Breast epithelium (tissue), 4 donors: Measurements from ENCODE around the gene PFKFB2. TPM values are rescaled to one million over a fixed set of nuclear protein-coding genes. Genes with fewer than 3 reads are reported as not detected.
A peak's percentile ranks its signal among the peaks of the same experiment; 100 is the strongest.

ENCODE experiments used
- DNase-seq, 2 donors: peaks; one replicate each; pipeline ENCODE4 v3.0.0-alpha.2; 2019; ENCODE audit warnings: low spot score in 2 of 2
- H3K27ac ChIP-seq, 2 donors: fragments of 200-600 bp; sonication (generic) in 1 of 2; one replicate each; pipeline ENCODE4 v1.5.1; 2016 to 2019; ENCODE audit warnings: mild to moderate bottlenecking in 1 of 2
- H3K27me3 ChIP-seq, 2 donors: fragments of 200-600 bp; sonication (generic) in 1 of 2; one replicate each; pipeline versions ENCODE4 v1.5.1 to v1.6.0; 2017 to 2019; ENCODE audit warnings: control low read depth in 1 of 2, mild to moderate bottlenecking in 1 of 2
- H3K36me3 ChIP-seq: fragments of 200-600 bp; one replicate; pipeline ENCODE4 v1.5.1; 2019
- H3K4me1 ChIP-seq, 2 donors: fragments of 200-600 bp; sonication (generic); one replicate each; pipeline ENCODE4 v1.5.1; 2016 to 2019; ENCODE audit warnings: control low read depth in 1 of 2
- H3K4me3 ChIP-seq, 3 donors: fragments of 200-600 bp; sonication (generic); 1 replicate in 2 of 3; 2 replicates in 1 of 3; pipeline ENCODE4 v1.5.1; 2016 to 2019; ENCODE audit warnings: mild to moderate bottlenecking in 3 of 3, moderate library complexity in 2 of 3
- H3K9me3 ChIP-seq, 2 donors: fragments of 200-600 bp; sonication (generic) in 1 of 2; one replicate each; pipeline ENCODE4 v1.5.1; 2016 to 2019; ENCODE audit warnings: control low read depth in 1 of 2
- POLR2A ChIP-seq: fragments of 450-650 bp; IDR thresholded peaks from one replicate; pipeline ENCODE4 v1.6.1; 2016; ENCODE audit warnings: antibody characterized with exemption, mild to moderate bottlenecking, moderate library complexity
- POLR2AphosphoS5 ChIP-seq, 3 donors: sonication (generic); formaldehyde crosslinking; IDR thresholded peaks; one replicate each; pipeline ENCODE4 v1.6.1; 2017; ENCODE audit warnings: antibody characterized with exemption in 3 of 3
- intact Hi-C: fragments of 100-400 bp; cut with DNase I; formaldehyde crosslinking; loops from one replicate; pipeline ENCODE4 v1.15.1; 2023; ENCODE audit warnings: low total_unique reads
- total RNA-seq, 3 donors: library from RNA; depleted of rRNA; stranded (reverse); fragments of >200 nt; gene quantifications; one replicate each; pipeline ENCODE4 v1.1.0, GENCODE V29; 2016
- TF ChIP-seq, protein P1 (sequence below), 3 donors: fragments of 450-650 bp; IDR thresholded peaks; one replicate each; pipeline ENCODE4 v1.5.1; 2016 to 2017; ENCODE audit warnings: antibody characterized with exemption in 3 of 3, mild to moderate bottlenecking in 3 of 3, moderate library complexity in 3 of 3

Gene PFKFB2
- total RNA-seq, 3 donors from 2014 or later: 7.5 to 13.2 (median 8.2) TPM

DNA sequence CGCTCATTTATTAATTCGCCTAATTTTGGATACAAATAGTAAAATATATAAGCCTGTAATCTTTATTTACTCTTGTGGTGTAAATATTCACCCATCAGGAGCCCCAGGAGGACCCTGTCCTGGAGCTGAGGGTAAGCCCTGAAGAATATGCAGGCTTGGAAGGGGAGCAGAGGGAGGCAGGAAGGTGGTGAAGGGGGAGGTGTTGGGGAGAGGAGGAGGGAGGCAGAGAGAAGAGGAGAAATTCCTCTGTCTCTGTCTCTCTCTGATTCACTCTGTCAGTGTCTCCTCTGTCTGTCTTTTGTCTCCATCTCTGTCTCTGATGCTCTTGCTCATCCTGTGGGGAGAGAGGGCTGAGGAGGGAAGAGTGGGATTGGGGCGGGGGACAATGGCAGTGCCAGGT is 32.8 kb downstream of the PFKFB2 start:
- TF ChIP-seq, protein P1, sequence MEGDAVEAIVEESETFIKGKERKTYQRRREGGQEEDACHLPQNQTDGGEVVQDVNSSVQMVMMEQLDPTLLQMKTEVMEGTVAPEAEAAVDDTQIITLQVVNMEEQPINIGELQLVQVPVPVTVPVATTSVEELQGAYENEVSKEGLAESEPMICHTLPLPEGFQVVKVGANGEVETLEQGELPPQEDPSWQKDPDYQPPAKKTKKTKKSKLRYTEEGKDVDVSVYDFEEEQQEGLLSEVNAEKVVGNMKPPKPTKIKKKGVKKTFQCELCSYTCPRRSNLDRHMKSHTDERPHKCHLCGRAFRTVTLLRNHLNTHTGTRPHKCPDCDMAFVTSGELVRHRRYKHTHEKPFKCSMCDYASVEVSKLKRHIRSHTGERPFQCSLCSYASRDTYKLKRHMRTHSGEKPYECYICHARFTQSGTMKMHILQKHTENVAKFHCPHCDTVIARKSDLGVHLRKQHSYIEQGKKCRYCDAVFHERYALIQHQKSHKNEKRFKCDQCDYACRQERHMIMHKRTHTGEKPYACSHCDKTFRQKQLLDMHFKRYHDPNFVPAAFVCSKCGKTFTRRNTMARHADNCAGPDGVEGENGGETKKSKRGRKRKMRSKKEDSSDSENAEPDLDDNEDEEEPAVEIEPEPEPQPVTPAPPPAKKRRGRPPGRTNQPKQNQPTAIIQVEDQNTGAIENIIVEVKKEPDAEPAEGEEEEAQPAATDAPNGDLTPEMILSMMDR (IDR thresholded peaks at IDR 0.05): no peak
- TF ChIP-seq POLR2A (no peak), POLR2AphosphoS5 (IDR thresholded peaks at IDR 0.05) (no peak)
- intact Hi-C loops: no loop called here
- no peak overlapping the region for H3K27ac ChIP-seq
- H3K9me3 ChIP-seq: no peaks in the 10 kb centered on the region
- no peaks in the 10 kb centered on the region for H3K36me3 ChIP-seq
- no peak overlapping the region for H3K4me3 ChIP-seq
- DNase-seq: no peak
- H3K27me3 ChIP-seq: no peaks in the 10 kb centered on the region
- no peaks in the 10 kb centered on the region for H3K4me1 ChIP-seq

DNA sequence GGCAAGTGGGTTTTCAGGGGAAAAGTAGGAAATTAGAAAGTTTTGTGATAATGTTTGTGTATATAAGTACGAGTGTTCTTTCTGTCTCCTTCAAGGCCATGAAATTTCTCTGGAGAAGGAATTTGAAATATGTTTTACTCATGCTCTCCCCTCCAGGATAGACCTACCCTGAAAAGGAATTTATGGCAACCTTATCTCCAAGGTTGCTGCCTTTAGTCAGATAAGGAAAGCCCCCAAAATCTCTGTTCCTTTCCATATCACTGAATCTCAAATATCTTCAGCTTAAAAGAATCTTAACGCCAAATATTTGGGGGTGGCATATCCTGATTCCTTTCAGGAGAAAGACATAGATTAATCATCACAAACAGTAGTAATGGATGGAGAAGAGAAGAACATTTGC is 35.1 kb downstream of the PFKFB2 start:
- Histone ChIP-seq H3K36me3 (no peaks in the 10 kb centered on the region), H3K27me3 (no peaks in the 10 kb centered on the region), H3K9me3 (no peaks in the 10 kb centered on the region), H3K4me3 (no peak overlapping the region), H3K4me1 (no peaks in the 10 kb centered on the region), H3K27ac (peak overlapping the region in 1 of 2 donors; percentile 38)
- intact Hi-C loops: no loop called here
- no peak for DNase-seq
- TF ChIP-seq POLR2AphosphoS5 (IDR thresholded peaks at IDR 0.05): no peak

DNA sequence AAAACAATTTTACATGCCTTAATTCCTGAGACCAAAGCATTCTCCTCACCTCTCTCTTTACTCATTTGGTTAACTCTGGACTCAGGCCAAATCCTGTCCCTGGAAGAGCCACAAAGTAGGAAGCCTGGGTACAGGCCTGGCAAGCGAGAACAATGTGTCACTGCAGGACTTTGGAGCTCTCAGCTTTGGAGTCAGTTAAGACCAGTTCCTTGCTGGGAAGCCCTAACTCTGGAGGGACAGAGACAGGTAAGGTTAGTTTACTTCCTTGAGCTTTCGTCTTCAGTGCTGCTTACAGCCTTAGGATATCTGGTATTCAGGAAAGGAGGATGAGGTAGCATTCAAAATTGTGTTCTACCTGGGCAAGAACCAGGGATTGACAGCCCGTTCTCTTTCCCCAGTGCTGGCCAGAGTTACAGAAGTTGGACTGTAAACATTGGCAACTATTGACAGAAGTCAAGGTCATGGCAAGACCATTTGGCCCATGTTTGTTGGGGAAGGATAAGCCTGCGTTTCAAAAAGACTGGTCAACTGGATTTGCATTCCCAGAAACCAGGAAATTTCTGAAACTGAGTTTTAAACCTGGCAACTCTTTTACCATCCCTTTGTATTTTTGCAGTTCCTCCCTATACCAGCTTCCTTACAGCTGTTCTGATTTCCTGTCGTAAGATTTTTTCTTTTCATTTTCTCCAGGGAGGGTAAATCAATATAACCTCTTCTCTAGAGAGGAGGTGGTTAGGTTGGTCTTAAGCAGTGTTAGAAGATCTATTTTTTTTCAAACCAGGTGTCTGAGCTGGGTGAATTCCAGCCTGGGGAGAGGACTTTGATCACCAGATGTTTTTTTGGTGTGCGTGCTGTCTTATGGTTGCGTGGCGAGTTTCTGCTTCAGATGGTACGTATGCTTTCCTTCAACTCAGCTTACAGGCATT is 35.9 kb downstream of the PFKFB2 start, which contains the start of gene C4BPB:
C4BPB (plus strand) TSS at position 160 of the 926 bp plus-strand sequence; CDS start at position 832, 672 bp downstream.
- peak within 1 kb of the TSS in 1 of 3 donors; percentile 0 for H3K4me3 ChIP-seq
- no peaks in the 10 kb centered on the region for H3K36me3 ChIP-seq
- no peaks in the 10 kb centered on the region for H3K4me1 ChIP-seq
- H3K27ac ChIP-seq: peak within 1 kb of the TSS; percentile 1 to 38
- intact Hi-C loops: no loop called here
- TF ChIP-seq, protein P1 (IDR thresholded peaks at IDR 0.05): no peak
- no peak for TF ChIP-seq POLR2A
- TF ChIP-seq POLR2AphosphoS5 (IDR thresholded peaks at IDR 0.05): no peak
- peak in 1 of 2 donors; percentile 44 for DNase-seq
- no peaks in the 10 kb centered on the region for H3K27me3 ChIP-seq
- no peaks in the 10 kb centered on the region for H3K9me3 ChIP-seq

DNA sequence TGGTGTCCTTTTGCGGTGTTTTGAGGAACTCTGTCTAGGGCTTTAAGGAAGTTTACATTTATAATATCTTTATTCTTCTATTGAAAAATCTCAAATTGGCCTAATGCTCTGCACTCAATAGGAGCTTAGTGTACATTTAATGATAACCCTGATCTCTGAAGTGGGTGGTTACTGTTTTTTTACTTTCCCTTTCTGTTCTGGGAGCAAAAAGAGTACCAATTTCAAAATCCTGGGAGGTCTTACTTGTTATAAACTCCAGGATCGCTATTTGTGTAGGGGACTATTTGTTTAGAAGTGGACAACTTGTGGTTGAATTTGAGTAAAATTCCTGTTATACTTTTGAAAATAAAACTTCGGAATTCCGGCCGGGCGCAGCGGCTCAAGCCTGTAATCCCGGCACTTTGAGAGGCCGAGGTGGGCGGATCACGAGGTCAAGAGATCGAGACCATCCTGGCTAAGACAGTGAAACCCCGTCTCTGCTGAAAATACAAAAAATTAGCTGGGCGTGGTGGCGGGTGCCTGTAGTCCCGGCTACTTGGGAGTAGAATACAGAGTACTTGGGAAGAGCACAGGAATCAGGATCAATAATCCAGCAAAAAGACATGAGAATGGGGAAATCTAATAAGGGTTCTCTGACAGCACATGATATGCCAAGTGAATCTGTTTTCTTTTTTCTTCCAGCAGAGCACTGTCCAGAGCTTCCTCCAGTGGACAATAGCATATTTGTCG is 36.7 kb downstream of the PFKFB2 start:
- no peaks in the 10 kb centered on the region for H3K36me3 ChIP-seq
- intact Hi-C loops: no loop called here
- H3K9me3 ChIP-seq: no peaks in the 10 kb centered on the region
- H3K4me3 ChIP-seq: peak overlapping the region in 1 of 3 donors; percentile 0
- TF ChIP-seq POLR2A (no peak), POLR2AphosphoS5 (IDR thresholded peaks at IDR 0.05) (no peak)
- TF ChIP-seq, protein P1 (IDR thresholded peaks at IDR 0.05): no peak
- no peak for DNase-seq
- no peaks in the 10 kb centered on the region for H3K4me1 ChIP-seq
- H3K27me3 ChIP-seq: no peaks in the 10 kb centered on the region
- H3K27ac ChIP-seq: peak overlapping the region in 1 of 2 donors; percentile 1

DNA sequence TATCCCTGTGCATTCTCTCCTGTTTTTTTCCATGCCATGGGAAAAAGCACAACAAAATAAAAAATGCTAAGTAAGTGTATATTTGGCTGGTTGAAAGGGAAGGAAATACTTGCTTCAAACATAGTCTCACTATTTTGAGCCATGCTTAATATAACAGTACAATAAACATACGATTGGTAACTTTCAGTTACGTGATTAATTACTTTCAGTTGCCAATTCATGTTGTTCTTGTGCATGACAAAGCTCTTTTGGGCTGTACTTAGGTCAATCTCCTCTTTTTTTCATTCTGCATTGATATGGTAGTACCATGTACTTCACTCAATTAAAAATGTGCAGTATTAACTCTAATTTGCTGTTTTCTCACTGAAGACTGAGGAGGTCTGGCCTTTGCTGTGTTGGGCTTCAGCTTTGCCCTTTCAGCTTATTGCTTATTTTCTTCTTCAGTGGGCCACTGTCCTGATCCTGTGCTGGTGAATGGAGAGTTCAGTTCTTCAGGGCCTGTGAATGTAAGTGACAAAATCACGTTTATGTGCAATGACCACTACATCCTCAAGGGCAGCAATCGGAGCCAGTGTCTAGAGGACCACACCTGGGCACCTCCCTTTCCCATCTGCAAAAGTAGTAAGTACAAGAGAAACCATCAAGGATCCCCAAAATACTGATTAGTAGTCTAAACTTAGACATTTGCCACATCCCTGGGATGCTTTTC is 38.3 kb downstream of the PFKFB2 start:
- Histone ChIP-seq H3K9me3 (no peaks in the 10 kb centered on the region), H3K4me3 (no peak overlapping the region), H3K27ac (no peak overlapping the region), H3K36me3 (no peaks in the 10 kb centered on the region), H3K27me3 (no peaks in the 10 kb centered on the region), H3K4me1 (no peaks in the 10 kb centered on the region)
- intact Hi-C loops: no loop called here
- DNase-seq: no peak
- TF ChIP-seq POLR2A: no peak
- TF ChIP-seq, protein P1 (IDR thresholded peaks at IDR 0.05): no peak
- TF ChIP-seq POLR2AphosphoS5 (IDR thresholded peaks at IDR 0.05): no peak
